GM20000 (cell line): Measurements from ENCODE around the gene BPIFB1.

Source experiments
- DNase-seq: peaks from one replicate; pipeline ENCODE4 v3.0.0; 2012; ENCODE audit warnings: low spot score
- TF ChIP-seq, protein P1 (sequence below): IDR thresholded peaks from 2 replicates; pipeline ENCODE4 v1.5.1; 2012; ENCODE audit warnings: mild to moderate bottlenecking, control low read depth; ENCODE audit errors: extremely low read depth, missing control alignments

The BPIFB1 gene

GRCh38 chr20:33323236-33323635 is 40.2 kb downstream of the BPIFB1 start:
- TF ChIP-seq, protein P1, sequence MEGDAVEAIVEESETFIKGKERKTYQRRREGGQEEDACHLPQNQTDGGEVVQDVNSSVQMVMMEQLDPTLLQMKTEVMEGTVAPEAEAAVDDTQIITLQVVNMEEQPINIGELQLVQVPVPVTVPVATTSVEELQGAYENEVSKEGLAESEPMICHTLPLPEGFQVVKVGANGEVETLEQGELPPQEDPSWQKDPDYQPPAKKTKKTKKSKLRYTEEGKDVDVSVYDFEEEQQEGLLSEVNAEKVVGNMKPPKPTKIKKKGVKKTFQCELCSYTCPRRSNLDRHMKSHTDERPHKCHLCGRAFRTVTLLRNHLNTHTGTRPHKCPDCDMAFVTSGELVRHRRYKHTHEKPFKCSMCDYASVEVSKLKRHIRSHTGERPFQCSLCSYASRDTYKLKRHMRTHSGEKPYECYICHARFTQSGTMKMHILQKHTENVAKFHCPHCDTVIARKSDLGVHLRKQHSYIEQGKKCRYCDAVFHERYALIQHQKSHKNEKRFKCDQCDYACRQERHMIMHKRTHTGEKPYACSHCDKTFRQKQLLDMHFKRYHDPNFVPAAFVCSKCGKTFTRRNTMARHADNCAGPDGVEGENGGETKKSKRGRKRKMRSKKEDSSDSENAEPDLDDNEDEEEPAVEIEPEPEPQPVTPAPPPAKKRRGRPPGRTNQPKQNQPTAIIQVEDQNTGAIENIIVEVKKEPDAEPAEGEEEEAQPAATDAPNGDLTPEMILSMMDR = no peak
- no peak for DNase-seq

DNA sequence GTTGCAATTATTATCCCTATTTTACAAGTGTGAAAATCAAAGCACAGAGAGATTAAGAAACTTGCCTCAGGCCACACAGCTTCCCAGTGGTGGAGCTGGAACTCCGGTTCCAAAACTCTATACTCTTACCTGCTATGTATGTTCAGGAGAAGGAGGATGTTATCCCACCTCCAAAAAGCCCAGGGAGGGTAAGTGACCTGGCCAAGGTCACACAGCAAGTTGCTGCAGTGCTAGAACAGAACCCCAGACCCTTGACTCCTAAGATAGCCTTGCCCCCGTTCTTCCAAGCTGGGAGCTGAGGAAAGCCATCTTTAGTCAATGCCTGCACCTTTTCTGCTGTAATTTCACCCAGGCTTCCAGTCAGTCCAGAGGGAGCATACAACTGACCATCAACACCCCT is 42.3 kb downstream of the BPIFB1 start:
- TF ChIP-seq, protein P1 = no peak
- DNase-seq = no peak

GRCh38 chr20:33328157-33329137 is 45.4 kb downstream of the BPIFB1 start:
- DNase-seq = no peak
- TF ChIP-seq, protein P1 = no peak

DNA sequence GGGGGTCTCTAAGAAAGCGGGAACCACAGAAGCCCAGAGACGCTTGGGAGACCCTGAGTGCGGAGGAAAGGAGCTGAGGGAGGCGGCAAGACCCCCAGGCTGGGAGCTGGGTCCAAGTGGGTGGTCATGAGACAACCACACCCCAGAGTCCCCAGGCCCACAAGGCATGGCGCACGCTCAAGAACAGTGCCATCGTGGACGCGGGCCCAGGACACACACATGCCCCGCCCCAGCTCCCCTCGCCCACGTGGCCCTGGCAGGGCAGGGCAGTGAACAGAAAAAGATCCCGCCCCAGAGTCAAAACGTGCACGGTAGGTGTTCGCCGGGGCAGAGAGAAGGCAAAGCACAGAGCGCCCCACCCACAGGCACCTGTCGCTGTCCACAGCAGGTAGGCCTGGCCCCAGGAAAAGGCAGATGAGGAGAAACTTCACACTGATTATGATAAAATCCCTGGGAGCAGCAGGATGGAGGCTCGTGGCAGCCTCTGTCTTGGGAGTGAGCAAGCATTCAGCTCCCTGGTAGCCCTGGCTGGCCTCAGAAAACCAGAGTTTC is 50.0 kb downstream of the BPIFB1 start:
- TF ChIP-seq, protein P1 = no peak
- no peak for DNase-seq

GRCh38 chr20:33333616-33334015 is 50.6 kb downstream of the BPIFB1 start:
- TF ChIP-seq, protein P1 = no peak
- no peak for DNase-seq

GRCh38 chr20:33334111-33334510 is 51.1 kb downstream of the BPIFB1 start:
- TF ChIP-seq, protein P1 = no peak
- no peak for DNase-seq

DNA sequence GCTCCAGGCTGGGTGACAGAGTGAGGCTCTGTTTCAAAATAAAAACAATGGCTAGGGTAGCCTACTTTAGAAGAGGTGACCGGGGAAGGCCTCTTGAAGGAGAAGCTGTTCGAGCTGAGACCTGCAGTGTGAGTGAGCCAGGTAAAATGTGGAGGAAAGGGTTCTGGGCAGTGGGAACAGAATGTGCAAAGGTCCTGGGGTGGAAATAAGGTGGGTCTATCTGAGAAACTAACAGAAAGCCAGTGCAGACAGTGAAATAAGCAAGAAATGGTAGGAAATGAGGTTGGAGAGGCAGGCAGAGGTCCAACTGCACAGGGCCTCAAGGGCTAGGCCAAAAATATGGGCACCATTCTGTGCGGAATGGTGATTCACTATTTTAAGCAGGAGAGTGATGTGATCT is 53.4 kb downstream of the BPIFB1 start:
- no peak for DNase-seq
- TF ChIP-seq, protein P1 = no peak
